Fibroblast of skin of abdomen (primary cell): Measurements from ENCODE around the gene CDC14A. TPM values are rescaled to one million over a fixed set of nuclear protein-coding genes. Genes with fewer than 3 reads are reported as not detected.
"Not testable (repeated sequence)": the region's sequence is repeated elsewhere in the genome, so short reads cannot be mapped to it uniquely, and the experiment has no call there.

ENCODE experiments used
- DNase-seq: peaks from one replicate; pipeline ENCODE4 v3.0.0-alpha.2; 2013
- polyA plus RNA-seq, 2 experiments: library from polyadenylated mRNA; unstranded; fragments of 120-200 nt; gene quantifications; one replicate each; pipeline ENCODE4 v1.2.1, GENCODE V29; 2013; ENCODE audit not compliant: insufficient read length in 2 of 2

The CDC14A gene
- polyA plus RNA-seq (2013, experiment 1 of 2; ENCODE audit: insufficient read length), result 1.6 TPM
- polyA plus RNA-seq (2013, experiment 2 of 2; ENCODE audit: insufficient read length), result 1.5 TPM

DNA sequence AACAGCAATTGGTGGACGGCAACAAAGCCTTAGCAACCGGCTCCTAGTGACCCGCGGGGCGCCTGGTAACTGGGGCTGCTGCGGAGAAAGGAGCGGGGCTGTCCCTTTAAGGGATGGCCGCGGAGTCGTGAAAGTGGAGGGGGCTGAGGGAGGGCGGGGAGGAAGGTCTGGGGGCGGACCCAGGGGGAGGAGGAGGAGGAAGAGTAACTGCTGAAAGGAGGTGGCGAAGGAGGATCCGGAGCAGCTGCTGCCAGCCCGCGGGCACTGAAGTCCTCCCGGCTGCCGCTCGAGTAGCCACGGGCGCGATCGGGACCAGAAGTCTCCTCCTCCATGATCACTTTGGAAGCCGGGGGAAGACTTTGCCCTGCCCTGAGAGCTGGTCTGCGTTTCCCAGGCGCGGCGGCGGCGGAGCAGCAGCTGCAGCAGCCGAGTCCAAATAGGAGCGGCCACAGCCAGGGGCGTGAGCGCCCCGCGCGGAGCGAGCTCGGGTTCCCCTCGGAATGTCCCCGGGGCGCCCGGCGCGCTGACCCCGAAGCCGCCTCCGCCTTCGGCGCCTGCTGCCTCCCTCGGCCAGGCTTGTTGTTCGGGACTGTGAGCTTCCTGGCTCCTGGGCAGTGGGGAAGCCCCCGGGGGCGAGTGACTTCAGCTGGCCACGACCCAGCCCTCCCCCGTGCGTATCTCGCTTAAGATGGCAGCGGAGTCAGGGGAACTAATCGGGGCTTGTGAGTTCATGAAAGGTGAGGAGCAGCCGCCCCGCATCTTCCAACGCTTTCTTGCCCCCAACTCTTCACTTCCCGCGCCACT is at the start of gene CDC14A:
Gene CDC14A (plus strand): TSS at position 240 of the 804 bp plus-strand sequence. CDS start 449 bp downstream, at position 689.
- peak; percentile 96 for DNase-seq

- no peak for DNase-seq
Observed at GRCh38 chr1:100302739-100303138, 49.6 kb upstream of the CDC14A start.

GRCh38 chr1:100304227-100304626 is 48.1 kb upstream of the CDC14A start:
- DNase-seq, result no peak

DNA sequence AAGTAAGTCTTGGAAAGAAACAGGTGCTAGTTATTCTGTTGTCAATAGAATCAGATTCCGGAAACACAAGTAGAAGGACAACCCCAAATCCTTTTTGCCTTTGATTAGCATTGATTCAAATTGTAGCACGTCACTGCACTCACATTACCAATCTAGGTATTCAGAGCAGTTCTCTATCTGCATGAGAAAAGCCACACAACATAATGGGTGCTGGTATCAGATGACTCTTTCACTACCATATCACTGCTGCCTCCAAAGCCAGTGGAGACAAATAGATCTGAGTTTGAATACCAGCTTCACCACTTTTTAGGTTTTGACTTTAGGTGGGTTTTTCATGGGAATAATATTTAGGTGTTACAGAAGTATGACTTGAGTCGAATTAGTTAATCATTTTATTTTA is 47.4 kb upstream of the CDC14A start:
- no peak for DNase-seq

- no peak for DNase-seq
Observed at GRCh38 chr1:100305954-100306353, 46.4 kb upstream of the CDC14A start.

GRCh38 chr1:100306735-100307313 is 45.5 kb upstream of the CDC14A start:
- no peak for DNase-seq

GRCh38 chr1:100308777-100309176 is 43.5 kb upstream of the CDC14A start:
- DNase-seq, result peak; percentile 42

DNA sequence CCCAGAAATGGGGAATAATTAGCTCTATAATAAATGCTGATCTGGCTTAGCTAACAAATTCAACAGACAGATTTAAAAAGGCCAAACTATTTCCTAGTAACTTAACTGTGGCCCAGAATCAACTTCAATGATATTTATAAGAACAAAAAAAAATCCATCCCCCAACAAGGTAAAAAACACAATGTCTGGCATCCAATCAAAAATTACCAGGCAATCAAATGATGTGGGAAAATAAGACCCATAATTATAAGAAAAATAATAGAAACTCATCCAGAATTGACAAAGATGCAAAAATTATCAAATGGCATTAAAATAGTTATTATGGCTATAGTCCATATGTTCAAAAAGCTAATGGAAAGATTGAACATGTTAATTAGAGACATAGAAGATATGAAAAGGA is 42.4 kb upstream of the CDC14A start:
- no peak for DNase-seq

- no peak for DNase-seq
Observed at GRCh38 chr1:100313382-100313781, 38.9 kb upstream of the CDC14A start.

DNA sequence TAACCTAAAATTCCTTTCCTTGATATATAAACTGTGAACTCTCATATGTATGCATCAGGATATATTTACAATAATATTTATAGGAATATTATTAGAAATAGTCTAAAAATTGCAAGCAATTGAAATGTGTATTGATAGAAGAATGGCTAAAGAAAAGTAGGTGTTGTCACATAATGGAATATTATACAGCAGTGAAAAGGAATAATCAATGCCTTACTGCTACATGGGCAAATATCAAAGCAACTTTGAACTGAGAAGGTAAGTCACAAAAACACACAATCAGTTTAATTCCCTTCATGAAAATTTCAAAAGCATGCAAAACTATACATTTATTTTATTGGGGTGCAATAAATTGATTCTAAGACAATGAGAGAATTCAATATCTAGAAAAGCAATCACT is 35.7 kb upstream of the CDC14A start:
- DNase-seq, result no peak

GRCh38 chr1:100320311-100321099 is 31.8 kb upstream of the CDC14A start:
- no peak for DNase-seq

DNA sequence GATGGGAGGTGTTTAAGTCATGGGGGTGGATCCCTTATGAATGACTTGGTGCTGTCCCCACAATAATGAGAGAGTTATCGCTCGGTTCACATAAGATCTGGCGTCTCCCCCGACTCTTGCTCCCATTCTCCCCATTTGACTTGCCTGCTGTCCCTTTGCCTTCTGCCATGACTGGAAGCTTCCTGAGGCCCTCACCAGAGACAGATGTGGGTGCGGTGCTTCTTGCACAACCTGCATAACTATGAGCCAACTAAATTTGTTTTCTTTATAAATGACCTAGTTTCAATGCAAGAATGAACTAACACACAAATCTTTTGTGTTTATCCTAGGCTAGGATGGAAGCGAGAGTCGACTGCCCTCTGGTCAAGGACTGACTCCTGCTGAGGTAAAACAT is 31.2 kb upstream of the CDC14A start:
- no peak for DNase-seq

GRCh38 chr1:100321506-100321905 is 30.8 kb upstream of the CDC14A start:
- no peak for DNase-seq

DNA sequence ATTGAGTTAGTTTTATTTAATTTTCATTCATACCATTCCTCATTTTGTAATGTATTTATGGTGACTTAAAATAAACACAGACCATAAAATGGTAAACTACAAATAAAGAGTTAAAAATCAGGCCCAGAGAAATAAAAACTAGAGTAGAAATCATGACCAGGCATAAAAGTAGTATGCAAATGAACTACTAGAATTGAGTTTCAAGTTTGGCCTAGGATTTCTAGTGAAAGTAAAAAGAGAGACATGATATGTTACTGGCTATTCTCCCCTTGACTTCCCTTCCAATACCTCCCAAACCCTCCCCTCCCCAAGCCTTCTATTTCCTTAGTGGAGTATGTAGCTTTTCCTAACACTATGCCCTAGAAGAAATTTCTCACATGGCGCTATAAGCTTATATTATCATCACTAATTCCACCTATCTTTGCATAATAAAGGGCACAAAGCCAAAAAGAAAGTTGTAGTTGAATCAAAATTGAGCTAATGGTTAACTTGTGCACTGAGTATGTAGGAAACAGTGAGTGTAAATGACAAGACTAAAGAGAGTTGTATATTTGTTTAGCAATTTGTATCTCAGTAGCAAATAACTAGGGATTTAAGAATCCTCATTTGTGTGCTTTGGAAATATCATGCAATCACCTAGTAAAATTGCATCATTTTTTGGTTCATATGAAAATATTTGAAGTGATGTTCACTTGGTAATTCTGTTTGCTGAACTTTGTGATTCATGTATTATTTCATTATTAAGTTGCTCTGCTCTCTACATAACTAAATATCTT is 29.7 kb upstream of the CDC14A start:
- DNase-seq, result peak; percentile 60

DNA sequence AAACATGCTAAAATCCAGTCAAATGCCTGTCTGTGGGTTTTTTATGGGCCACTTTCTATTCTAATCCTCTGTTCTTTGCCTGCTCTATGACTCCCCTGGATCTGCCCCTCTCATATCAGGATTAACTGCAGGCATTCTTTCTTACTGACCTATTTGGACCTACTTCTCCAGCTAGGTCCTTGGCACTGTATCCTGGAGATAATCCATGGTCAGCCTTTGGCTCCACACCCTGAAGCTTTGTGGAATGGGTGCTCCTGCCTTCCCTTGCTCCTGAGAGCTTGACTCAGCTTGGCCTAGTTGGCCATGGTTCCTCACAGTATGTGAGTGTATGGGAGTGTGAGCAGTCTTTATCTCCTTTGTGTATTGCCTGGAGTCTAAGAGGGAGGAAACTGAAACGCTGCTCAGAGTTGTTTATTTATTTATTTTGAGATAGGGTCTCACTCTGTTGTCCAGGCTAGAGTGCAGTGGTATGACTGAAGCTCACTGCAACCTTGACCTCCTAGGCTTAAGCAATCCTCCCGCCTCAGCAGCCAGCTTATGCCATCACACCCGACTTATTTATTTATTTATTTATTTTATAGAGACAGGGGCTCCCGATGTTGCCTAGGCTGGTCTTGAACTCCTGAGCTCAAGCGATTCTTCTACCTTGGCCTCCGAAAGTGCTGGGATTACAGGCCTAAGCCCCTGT is 28.7 kb upstream of the CDC14A start:
- DNase-seq, result peak; percentile 25

- no peak for DNase-seq
Observed at GRCh38 chr1:100325415-100326324, 26.6 kb upstream of the CDC14A start.

DNA sequence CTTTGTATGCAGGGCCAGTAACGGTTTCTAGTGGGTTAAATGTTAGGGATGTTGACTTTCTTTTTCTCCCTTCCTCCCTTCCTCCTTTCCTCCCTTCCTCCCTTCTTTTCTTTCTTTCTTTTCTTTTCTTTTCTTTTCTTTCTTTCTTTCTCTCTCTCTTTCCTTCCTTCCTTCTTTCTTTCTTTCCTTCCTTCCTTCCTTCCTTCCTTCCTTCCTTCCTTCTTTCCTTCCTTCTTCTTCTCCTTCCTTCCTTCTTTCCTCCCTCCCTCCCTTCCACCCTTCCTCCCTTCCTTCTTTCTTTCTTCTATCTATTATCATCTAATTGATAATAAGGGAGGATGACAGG is 26.0 kb upstream of the CDC14A start:
- not testable (repeated sequence) for DNase-seq

- no peak for DNase-seq
Observed at GRCh38 chr1:100328133-100328532, 24.2 kb upstream of the CDC14A start.

GRCh38 chr1:100331146-100331545 is 21.2 kb upstream of the CDC14A start:
- DNase-seq, result peak; percentile 68

- no peak for DNase-seq
Observed at GRCh38 chr1:100332331-100332730, 20.0 kb upstream of the CDC14A start.

- no peak for DNase-seq
Observed at GRCh38 chr1:100335436-100335835, 16.9 kb upstream of the CDC14A start.
